Prostate gland (tissue), 2 donors: ENCODE data around the gene CRTC1. TPM values are rescaled to one million over a fixed set of nuclear protein-coding genes. Genes with fewer than 3 reads are reported as not detected.

Source experiments
- DNase-seq: peaks from one replicate; pipeline ENCODE4 v3.0.0-alpha.2; 2019; ENCODE audit warnings: low spot score
- H3K27ac ChIP-seq, 2 donors: fragments of 200-600 bp; sonication (generic); 2 replicates each; pipeline ENCODE4 v1.5.1; 2017 to 2019
- H3K27me3 ChIP-seq: fragments of 200-600 bp; sonication (generic); replicated peaks from 2 replicates; pipeline ENCODE4 v1.5.1; 2019; ENCODE audit not compliant: insufficient read depth
- H3K36me3 ChIP-seq, 2 donors: fragments of 200-600 bp; sonication (generic); 1 replicate in 1 of 2; 2 replicates in 1 of 2; pipeline versions ENCODE4 v1.5.1 to v1.8.1; 2017 to 2019
- H3K4me1 ChIP-seq: fragments of 200-600 bp; sonication (generic); replicated peaks from 2 replicates; pipeline ENCODE4 v1.5.1; 2019
- H3K4me3 ChIP-seq, 2 donors: fragments of 200-600 bp; sonication (generic); 2 replicates each; pipeline ENCODE4 v1.5.1; 2017 to 2019
- H3K9me3 ChIP-seq: fragments of 200-600 bp; sonication (generic); 2 replicates; pipeline ENCODE4 v1.5.1; 2017
- CTCF ChIP-seq, 4 experiments: fragments of 200-600 bp in 2 of 4; fragments of 450-650 bp in 2 of 4; sonication (generic) in 2 of 4; IDR thresholded peaks; 1 replicate in 3 of 4; 2 replicates in 1 of 4; pipeline ENCODE4 v1.5.1; 2016 to 2019; ENCODE audit warnings: antibody characterized with exemption in 4 of 4, mild to moderate bottlenecking in 2 of 4, moderate library complexity in 2 of 4
- POLR2A ChIP-seq: fragments of 450-650 bp; IDR thresholded peaks from one replicate; pipeline ENCODE4 v1.6.1; 2016; ENCODE audit warnings: antibody characterized with exemption, mild to moderate bottlenecking
- POLR2AphosphoS5 ChIP-seq: sonication (generic); formaldehyde crosslinking; IDR thresholded peaks from one replicate; pipeline ENCODE4 v1.6.1; 2017; ENCODE audit warnings: antibody characterized with exemption
- WGBS: methylation state at CpG from one replicate; pipeline ENCODE4 v1.1.5; 2018; 5-methylcytosine and 5-hydroxymethylcytosine counted together
- intact Hi-C: fragments of 100-400 bp; cut with DNase I; formaldehyde crosslinking; loops from one replicate; pipeline ENCODE4 v1.14.2; 2022
- total RNA-seq, 2 donors: library from RNA; depleted of rRNA; stranded (reverse); fragments of >200 nt; gene quantifications; one replicate each; pipeline ENCODE4 v1.1.0, GENCODE V29; 2016

The CRTC1 gene
- total RNA-seq, 2 donors from 2014 or later: 6.7 to 24.4 TPM

GRCh38 chr19:18803550-18804138 is 120.2 kb downstream of the CRTC1 start:
- intact Hi-C loops: no loop called here
- Histone ChIP-seq H3K9me3 (no peaks in the 10 kb centered on the region), H3K36me3 (no peaks in the 10 kb centered on the region), H3K27ac (no peak overlapping the region), H3K4me3 (no peak overlapping the region), H3K4me1 (no peaks in the 10 kb centered on the region), H3K27me3 (peaks cover 5% of the 10 kb centered on the region)
- TF ChIP-seq CTCF (IDR thresholded peaks at IDR 0.05) (no peak), POLR2AphosphoS5 (no peak), POLR2A (no peak)
- WGBS: 98% methylated on average over 5 of the region's 5 CpGs
- DNase-seq: no peak

GRCh38 chr19:18804139-18804601 is 120.7 kb downstream of the CRTC1 start:
- intact Hi-C loops: no loop called here
- 92% methylated on average over 15 of the region's 15 CpGs for WGBS
- Histone ChIP-seq H3K9me3 (no peaks in the 10 kb centered on the region), H3K27ac (no peak overlapping the region), H3K36me3 (no peaks in the 10 kb centered on the region), H3K27me3 (peaks cover 1% of the 10 kb centered on the region), H3K4me1 (no peaks in the 10 kb centered on the region), H3K4me3 (no peak overlapping the region)
- no peak for TF ChIP-seq POLR2AphosphoS5
- TF ChIP-seq POLR2A: no peak
- no peak for TF ChIP-seq CTCF (IDR thresholded peaks at IDR 0.05)
- DNase-seq: no peak

GRCh38 chr19:18804643-18805042 is 121.2 kb downstream of the CRTC1 start:
- intact Hi-C loops: no loop called here
- H3K36me3 ChIP-seq: no peaks in the 10 kb centered on the region
- H3K4me3 ChIP-seq: no peak overlapping the region
- 97% methylated on average over 8 of the region's 8 CpGs for WGBS
- no peaks in the 10 kb centered on the region for H3K4me1 ChIP-seq
- H3K27ac ChIP-seq: no peak overlapping the region
- H3K27me3 ChIP-seq: no peaks in the 10 kb centered on the region
- TF ChIP-seq POLR2AphosphoS5 (no peak), CTCF (IDR thresholded peaks at IDR 0.05) (no peak)
- DNase-seq: no peak
- H3K9me3 ChIP-seq: no peaks in the 10 kb centered on the region

GRCh38 chr19:18807861-18808331 is 124.4 kb downstream of the CRTC1 start:
- H3K4me3 ChIP-seq: no peak overlapping the region
- no peak overlapping the region for H3K27ac ChIP-seq
- H3K27me3 ChIP-seq: no peaks in the 10 kb centered on the region
- intact Hi-C loops: no loop called here
- H3K4me1 ChIP-seq: no peaks in the 10 kb centered on the region
- no peak for DNase-seq
- no peaks in the 10 kb centered on the region for H3K9me3 ChIP-seq
- WGBS: 56% methylated on average over 19 of the region's 19 CpGs
- H3K36me3 ChIP-seq: no peaks in the 10 kb centered on the region
- no peak for TF ChIP-seq POLR2AphosphoS5
- no peak for TF ChIP-seq POLR2A
- TF ChIP-seq CTCF (IDR thresholded peaks at IDR 0.05): no peak
